ENCODE data around the gene CDH13. TPM values are rescaled to one million over a fixed set of nuclear protein-coding genes. Genes with fewer than 3 reads are reported as not detected.

The CDH13 gene
- total and polyA plus RNA-seq, 2 experiments from 2014 or later: 1.6 to 4.4 TPM

DNA sequence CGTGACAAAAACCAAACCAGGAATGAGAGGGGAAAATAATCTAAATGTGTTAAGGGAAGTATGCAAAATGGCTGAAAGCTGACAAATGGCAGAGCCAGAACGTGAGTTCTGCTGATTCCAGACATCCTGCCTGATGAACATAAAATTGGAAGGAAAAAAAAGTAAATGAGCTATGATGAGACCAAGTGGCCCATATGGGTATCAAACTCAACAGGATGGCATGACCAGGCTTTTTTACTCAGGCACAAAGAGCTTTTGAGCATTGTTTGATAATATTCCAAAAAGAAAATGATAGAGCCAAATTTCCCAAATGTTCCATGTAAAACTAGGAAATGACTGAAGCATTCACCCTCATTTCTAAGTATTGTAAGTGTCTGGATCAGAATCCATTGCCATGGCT, 449.2 kb downstream of the CDH13 start:
- H3K27me3 ChIP-seq (ENCODE audit: insufficient read depth): no peaks in the 10 kb centered on the region
- TF ChIP-seq CTCF (conservative IDR thresholded peaks at IDR 0.05; ENCODE audit: low read depth in 2 of 2) (no peak), STAT1 (IDR thresholded peaks at IDR 0.05; ENCODE audit: unreplicated experiment) (no peak), ZNF462 (CRISPR knock-in tag; IDR thresholded peaks at IDR 0.05) (no peak), JUNB (IDR thresholded peaks at IDR 0.05; ENCODE audit: unreplicated experiment) (no peak), NANOG (IDR thresholded peaks at IDR 0.05; ENCODE audit: borderline replicate concordance) (no peak), ZNF331 (CRISPR knock-in tag; IDR thresholded peaks at IDR 0.05; ENCODE audit: low read depth) (no peak), EZH2phosphoT487 (IDR thresholded peaks at IDR 0.05; ENCODE audit: unreplicated experiment) (no peak), POLR2AphosphoS5 (IDR thresholded peaks at IDR 0.05; ENCODE audit: low read depth) (no peak), ZNF114 (CRISPR knock-in tag; IDR thresholded peaks at IDR 0.05) (no peak), EZH2 (IDR thresholded peaks at IDR 0.05; ENCODE audit: low read depth, unreplicated experiment) (no peak), CREB1 (CRISPR knock-in tag; IDR thresholded peaks at IDR 0.05; ENCODE audit: low read depth) (no peak), REST (IDR thresholded peaks at IDR 0.05; ENCODE audit: unreplicated experiment) (no peak)
- TF ChIP-seq, protein P1, sequence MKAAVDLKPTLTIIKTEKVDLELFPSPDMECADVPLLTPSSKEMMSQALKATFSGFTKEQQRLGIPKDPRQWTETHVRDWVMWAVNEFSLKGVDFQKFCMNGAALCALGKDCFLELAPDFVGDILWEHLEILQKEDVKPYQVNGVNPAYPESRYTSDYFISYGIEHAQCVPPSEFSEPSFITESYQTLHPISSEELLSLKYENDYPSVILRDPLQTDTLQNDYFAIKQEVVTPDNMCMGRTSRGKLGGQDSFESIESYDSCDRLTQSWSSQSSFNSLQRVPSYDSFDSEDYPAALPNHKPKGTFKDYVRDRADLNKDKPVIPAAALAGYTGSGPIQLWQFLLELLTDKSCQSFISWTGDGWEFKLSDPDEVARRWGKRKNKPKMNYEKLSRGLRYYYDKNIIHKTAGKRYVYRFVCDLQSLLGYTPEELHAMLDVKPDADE (IDR thresholded peaks at IDR 0.05): no peak
- H4K20me1 ChIP-seq (replicated peaks; ENCODE audit: insufficient read depth): no peaks in the 10 kb centered on the region
- no peaks in the 10 kb centered on the region for H3F3A ChIP-seq (replicated peaks; ENCODE audit: low read depth)
- no peaks in the 10 kb centered on the region for H3K79me2 ChIP-seq (replicated peaks; ENCODE audit: insufficient read depth)
- ATAC-seq: no peak
- no peak overlapping the region for H3K27ac ChIP-seq (ENCODE audit: low read depth)
- peaks cover 6% of the 10 kb centered on the region; the same call in 1 of the 2 replicates for H3K4me1 ChIP-seq (ENCODE audit: insufficient read depth)
- H3K4me3 Mint-ChIP-seq: no peak overlapping the region
- no peaks in the 10 kb centered on the region for H3K36me3 ChIP-seq (ENCODE audit: insufficient read depth)
- H3K27me3 Mint-ChIP-seq (ENCODE audit: insufficient read depth, low read depth, poor library complexity): no peaks in the 10 kb centered on the region
- no peaks in the 10 kb centered on the region for H3K36me3 Mint-ChIP-seq (ENCODE audit: low read depth)
- H3K9me3 Mint-ChIP-seq: no peaks in the 10 kb centered on the region
- no peak overlapping the region for H3K4me2 ChIP-seq
- no peak overlapping the region for H2AFZ ChIP-seq
- DNase-seq (ENCODE audit: low spot score): no peak
- no peak overlapping the region for H3K4me3 ChIP-seq
- H3K4me1 Mint-ChIP-seq: peaks cover 9% of the 10 kb centered on the region; the same call in 2 of the 3 replicates
- H3K27ac Mint-ChIP-seq: no peak overlapping the region
- H3K9me2 ChIP-seq (ENCODE audit: insufficient read depth): peaks cover 2% of the 10 kb centered on the region; the same call in 1 of the 2 replicates

Data from GM23338 (cell line).